Hematopoietic multipotent progenitor cell (in vitro differentiated cells): Measurements from ENCODE around the gene NOL9. TPM values are rescaled to one million over a fixed set of nuclear protein-coding genes. Genes with fewer than 3 reads are reported as not detected.

Experiments
- DNase-seq, 3 donors: peaks; one replicate each; pipeline ENCODE4 v3.0.0-alpha.2; 2011 to 2015; ENCODE audit warnings: low read depth in 2 of 3, low spot score in 2 of 3
- small RNA-seq: library from RNA; depleted of rRNA; stranded (forward); fragments of <200 nt; gene quantifications from one replicate; pipeline ENCODE3, GENCODE V24; 2012
- total RNA-seq: library from RNA; depleted of rRNA; stranded (reverse); fragments of >200 nt; gene quantifications from one replicate; pipeline ENCODE4 v1.2.3, GENCODE V29; 2012

NOL9 gene
- total RNA-seq, 1 donor: 19.1 TPM

GRCh38 chr1:6473974-6474814 is 80.1 kb downstream of the NOL9 start:
- DNase-seq: no peak

- no peak for DNase-seq
Observed at GRCh38 chr1:6473156-6473555, 81.2 kb downstream of the NOL9 start.

GRCh38 chr1:6472391-6472790 is 81.9 kb downstream of the NOL9 start:
- DNase-seq: no peak

- no peak for DNase-seq
Observed at GRCh38 chr1:6471970-6472368, 82.3 kb downstream of the NOL9 start.

Small RNA genes within 50 kb of the gene (small RNA-seq; reads per million reads assigned to genes)
- not detected for gene RNU6-731P

Other genes starting within 250 kb of the NOL9 start
- 38.8 TPM for gene ACOT7, start 160.7 kb downstream of the NOL9 start, total RNA-seq
- gene HES2, start 134.6 kb downstream of the NOL9 start, total RNA-seq: under 0.01 TPM
- 0.27 TPM for gene ESPN, start 129.7 kb downstream of the NOL9 start, total RNA-seq
- 7.3 TPM for gene TNFRSF25, start 88.3 kb downstream of the NOL9 start, total RNA-seq
- 0.54 TPM for gene PLEKHG5, start 62.8 kb downstream of the NOL9 start, total RNA-seq
- gene TAS1R1, start 794 bp upstream of the NOL9 start, total RNA-seq: not detected
- 60.9 TPM for gene ZBTB48, start 25.5 kb upstream of the NOL9 start, total RNA-seq
- 41.7 TPM for gene KLHL21, start 48.4 kb upstream of the NOL9 start, total RNA-seq
- gene PHF13, start 59.2 kb upstream of the NOL9 start, total RNA-seq: 7.0 TPM
- 19.4 TPM for gene THAP3, start 70.4 kb upstream of the NOL9 start, total RNA-seq
- 14.5 TPM for gene DNAJC11, start 147.3 kb upstream of the NOL9 start, total RNA-seq
- gene CAMTA1, start 230.9 kb upstream of the NOL9 start, total RNA-seq: 19.9 TPM